Activated T-cell treated with anti-CD3 and anti-CD28 coated beads for 48 hours (primary cell): ENCODE measurements around the gene MFF.
A peak's percentile ranks its signal among the peaks of the same experiment; 100 is the strongest.
"Not testable (repeated sequence)": the region's sequence is repeated elsewhere in the genome, so short reads cannot be mapped to it uniquely, and the experiment has no call there.

ENCODE experiments used
- DNase-seq: peaks from one replicate; pipeline ENCODE4 v3.0.0-alpha.2; 2020; ENCODE audit warnings: low read depth

The MFF gene

GRCh38 chr2:227337442-227337841 lies 12.4 kb downstream of the MFF start:
- DNase-seq = no peak

GRCh38 chr2:227339098-227339599 lies 14.1 kb downstream of the MFF start:
- no peak for DNase-seq

GRCh38 chr2:227340106-227340505 lies 15.1 kb downstream of the MFF start:
- DNase-seq = no peak

GRCh38 chr2:227341553-227341952 lies 16.5 kb downstream of the MFF start:
- DNase-seq = no peak

- no peak for DNase-seq
Measured at GRCh38 chr2:227344231-227344630, 19.2 kb downstream of the MFF start.

- DNase-seq = no peak
Measured at GRCh38 chr2:227347117-227347516, 22.1 kb downstream of the MFF start.

GRCh38 chr2:227348324-227348723 lies 23.3 kb downstream of the MFF start:
- DNase-seq = no peak

GRCh38 chr2:227349989-227350612 lies 25.1 kb downstream of the MFF start:
- no peak for DNase-seq

GRCh38 chr2:227351639-227352038 lies 26.6 kb downstream of the MFF start:
- no peak for DNase-seq

- no peak for DNase-seq
Measured at GRCh38 chr2:227360351-227360750, 35.3 kb downstream of the MFF start.

GRCh38 chr2:227363756-227364155 lies 38.7 kb downstream of the MFF start:
- DNase-seq = no peak

- DNase-seq = not testable (repeated sequence)
Measured at GRCh38 chr2:227364585-227365263, 39.7 kb downstream of the MFF start.

- DNase-seq = no peak
Measured at GRCh38 chr2:227365833-227366232, 40.8 kb downstream of the MFF start.

GRCh38 chr2:227366769-227367426 lies 41.8 kb downstream of the MFF start:
- DNase-seq = no peak

- DNase-seq = no peak
Measured at GRCh38 chr2:227367427-227367795, 42.4 kb downstream of the MFF start.

GRCh38 chr2:227368574-227368973 lies 43.5 kb downstream of the MFF start:
- DNase-seq = no peak

GRCh38 chr2:227370092-227370491 lies 45.0 kb downstream of the MFF start:
- no peak for DNase-seq

GRCh38 chr2:227370791-227371312 lies 45.8 kb downstream of the MFF start:
- DNase-seq = no peak

GRCh38 chr2:227373389-227373788 lies 48.3 kb downstream of the MFF start:
- DNase-seq = no peak

- peak; percentile 30 for DNase-seq
Measured at GRCh38 chr2:227374158-227374557, 49.1 kb downstream of the MFF start.

- DNase-seq = no peak
Measured at GRCh38 chr2:227376656-227377396, 51.8 kb downstream of the MFF start.
